ENCODE data around the gene NID2.

The NID2 gene, protein sequence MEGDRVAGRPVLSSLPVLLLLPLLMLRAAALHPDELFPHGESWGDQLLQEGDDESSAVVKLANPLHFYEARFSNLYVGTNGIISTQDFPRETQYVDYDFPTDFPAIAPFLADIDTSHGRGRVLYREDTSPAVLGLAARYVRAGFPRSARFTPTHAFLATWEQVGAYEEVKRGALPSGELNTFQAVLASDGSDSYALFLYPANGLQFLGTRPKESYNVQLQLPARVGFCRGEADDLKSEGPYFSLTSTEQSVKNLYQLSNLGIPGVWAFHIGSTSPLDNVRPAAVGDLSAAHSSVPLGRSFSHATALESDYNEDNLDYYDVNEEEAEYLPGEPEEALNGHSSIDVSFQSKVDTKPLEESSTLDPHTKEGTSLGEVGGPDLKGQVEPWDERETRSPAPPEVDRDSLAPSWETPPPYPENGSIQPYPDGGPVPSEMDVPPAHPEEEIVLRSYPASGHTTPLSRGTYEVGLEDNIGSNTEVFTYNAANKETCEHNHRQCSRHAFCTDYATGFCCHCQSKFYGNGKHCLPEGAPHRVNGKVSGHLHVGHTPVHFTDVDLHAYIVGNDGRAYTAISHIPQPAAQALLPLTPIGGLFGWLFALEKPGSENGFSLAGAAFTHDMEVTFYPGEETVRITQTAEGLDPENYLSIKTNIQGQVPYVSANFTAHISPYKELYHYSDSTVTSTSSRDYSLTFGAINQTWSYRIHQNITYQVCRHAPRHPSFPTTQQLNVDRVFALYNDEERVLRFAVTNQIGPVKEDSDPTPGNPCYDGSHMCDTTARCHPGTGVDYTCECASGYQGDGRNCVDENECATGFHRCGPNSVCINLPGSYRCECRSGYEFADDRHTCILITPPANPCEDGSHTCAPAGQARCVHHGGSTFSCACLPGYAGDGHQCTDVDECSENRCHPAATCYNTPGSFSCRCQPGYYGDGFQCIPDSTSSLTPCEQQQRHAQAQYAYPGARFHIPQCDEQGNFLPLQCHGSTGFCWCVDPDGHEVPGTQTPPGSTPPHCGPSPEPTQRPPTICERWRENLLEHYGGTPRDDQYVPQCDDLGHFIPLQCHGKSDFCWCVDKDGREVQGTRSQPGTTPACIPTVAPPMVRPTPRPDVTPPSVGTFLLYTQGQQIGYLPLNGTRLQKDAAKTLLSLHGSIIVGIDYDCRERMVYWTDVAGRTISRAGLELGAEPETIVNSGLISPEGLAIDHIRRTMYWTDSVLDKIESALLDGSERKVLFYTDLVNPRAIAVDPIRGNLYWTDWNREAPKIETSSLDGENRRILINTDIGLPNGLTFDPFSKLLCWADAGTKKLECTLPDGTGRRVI (N-terminal part only)

DNA sequence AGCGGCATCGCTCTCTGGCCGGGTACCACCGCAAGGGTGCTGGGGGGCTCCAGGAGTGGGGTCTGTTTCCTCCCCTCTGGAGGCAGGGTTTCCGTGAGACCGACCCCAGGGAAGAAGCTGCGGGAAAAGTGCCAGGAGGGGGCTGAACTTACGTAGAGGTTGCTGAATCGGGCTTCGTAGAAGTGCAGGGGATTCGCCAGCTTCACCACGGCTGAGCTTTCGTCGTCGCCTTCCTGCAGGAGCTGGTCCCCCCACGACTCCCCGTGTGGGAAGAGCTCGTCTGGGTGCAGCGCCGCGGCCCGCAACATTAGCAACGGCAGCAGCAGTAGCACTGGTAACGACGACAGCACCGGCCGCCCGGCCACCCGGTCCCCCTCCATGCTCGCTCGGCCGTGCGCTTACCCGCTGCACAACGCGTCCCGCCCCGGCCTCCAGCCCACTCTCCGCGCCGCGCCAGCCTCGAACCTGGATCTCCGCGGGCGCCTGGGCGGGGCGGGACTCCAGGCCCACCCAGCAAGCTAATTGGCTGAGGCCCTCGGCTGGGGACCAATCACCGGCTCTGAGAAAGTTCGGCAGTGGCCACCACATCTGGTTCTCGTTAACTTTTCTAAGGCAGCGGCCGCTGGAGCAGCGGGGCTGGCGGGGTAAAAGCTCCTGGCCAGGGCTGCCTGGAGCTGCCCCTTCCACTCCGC is at the start of gene NID2:
Gene NID2, minus strand, starts transcription at position 445 of the 692 bp plus-strand sequence. Its CDS starts 65 bp downstream, at position 380.
- H3K36me3 ChIP-seq (ENCODE audit: control insufficient read depth, insufficient read depth, low read length, severe bottlenecking): peaks cover 12% of the 10 kb centered on the region
- DNase-seq (ENCODE audit: low read depth): peak; percentile 98
- no peaks in the 10 kb centered on the region for H3K27me3 ChIP-seq (replicated peaks; ENCODE audit: control insufficient read depth, insufficient read depth, low read length)
- H3K4me3 ChIP-seq (ENCODE audit: low read length): peak within 1 kb of the TSS; percentile 94
- H3K9me3 ChIP-seq (ENCODE audit: control insufficient read depth, low read length): no peaks in the 10 kb centered on the region
- H3K4me1 ChIP-seq (ENCODE audit: control insufficient read depth, insufficient read depth, low read length): peaks cover 47% of the 10 kb centered on the region
- H3K9ac ChIP-seq (ENCODE audit: low read length): peak within 1 kb of the TSS; percentile 95

DNA sequence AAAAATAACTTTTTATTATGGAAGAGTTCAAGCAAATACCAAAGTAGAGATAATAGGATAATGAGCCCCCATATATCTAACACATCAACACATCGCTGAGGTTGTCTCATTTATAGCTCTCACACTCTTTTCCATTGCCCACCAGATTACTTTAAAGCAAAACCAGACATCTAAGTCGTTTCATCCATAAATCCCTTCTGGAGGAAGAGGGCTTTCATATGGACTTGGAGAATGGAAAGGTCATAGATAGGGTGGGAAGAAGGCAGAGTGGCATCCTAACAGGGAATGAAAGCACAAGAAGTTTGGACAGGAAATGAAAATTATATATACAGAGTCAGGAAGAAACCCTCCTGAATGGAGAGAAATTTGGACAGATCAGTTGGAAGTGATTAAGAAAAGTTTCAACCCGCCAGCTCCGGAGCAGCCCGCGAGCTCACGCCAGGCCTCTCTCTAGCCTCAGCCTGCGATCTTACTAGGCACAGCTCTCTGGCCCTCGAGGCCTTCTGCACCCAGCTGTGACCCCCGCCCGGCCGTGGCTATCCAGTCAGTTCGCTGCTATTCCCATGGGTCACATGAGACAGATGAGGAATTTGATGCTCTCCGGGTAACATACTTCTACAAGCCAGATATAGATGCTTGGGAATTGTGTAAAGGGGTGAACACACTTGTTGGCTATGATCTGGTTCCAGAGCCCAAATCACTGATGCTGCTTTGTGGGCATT is 48.4 kb upstream of the NID2 start:
- Histone ChIP-seq H3K36me3 (ENCODE audit: control insufficient read depth, insufficient read depth, low read length, severe bottlenecking) (no peaks in the 10 kb centered on the region), H3K9me3 (ENCODE audit: control insufficient read depth, low read length) (no peaks in the 10 kb centered on the region), H3K9ac (ENCODE audit: low read length) (peak overlapping the region; percentile 36), H3K4me1 (ENCODE audit: control insufficient read depth, insufficient read depth, low read length) (peaks cover 26% of the 10 kb centered on the region), H3K4me3 (ENCODE audit: low read length) (no peak overlapping the region), H3K27me3 (replicated peaks; ENCODE audit: control insufficient read depth, insufficient read depth, low read length) (no peaks in the 10 kb centered on the region)
- no peak for DNase-seq (ENCODE audit: low read depth)

DNA sequence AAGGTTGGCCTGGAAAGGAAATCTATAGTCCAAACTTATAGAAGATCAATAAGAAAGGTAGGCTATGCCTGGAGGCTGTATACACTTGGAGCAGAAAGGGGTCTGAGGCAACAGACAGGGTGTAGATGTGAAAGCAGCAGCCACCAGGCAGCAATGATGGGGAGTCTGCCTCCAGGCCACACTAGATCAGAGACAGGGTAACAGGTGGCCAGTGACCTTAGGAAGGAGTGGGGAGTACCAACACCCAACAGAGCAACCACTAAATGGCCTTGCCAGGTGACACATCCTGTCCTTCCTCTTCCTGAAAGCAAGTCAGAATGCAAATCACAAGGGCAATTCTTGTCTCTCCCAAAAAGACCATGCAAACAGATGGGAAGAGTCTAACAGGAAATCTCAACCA is 46.4 kb upstream of the NID2 start:
- H3K9me3 ChIP-seq (ENCODE audit: control insufficient read depth, low read length): no peaks in the 10 kb centered on the region
- H3K36me3 ChIP-seq (ENCODE audit: control insufficient read depth, insufficient read depth, low read length, severe bottlenecking): no peaks in the 10 kb centered on the region
- no peak for DNase-seq (ENCODE audit: low read depth)
- H3K27me3 ChIP-seq (replicated peaks; ENCODE audit: control insufficient read depth, insufficient read depth, low read length): no peaks in the 10 kb centered on the region
- H3K4me1 ChIP-seq (ENCODE audit: control insufficient read depth, insufficient read depth, low read length): peaks cover 35% of the 10 kb centered on the region
- H3K9ac ChIP-seq (ENCODE audit: low read length): no peak overlapping the region
- no peak overlapping the region for H3K4me3 ChIP-seq (ENCODE audit: low read length)

DNA sequence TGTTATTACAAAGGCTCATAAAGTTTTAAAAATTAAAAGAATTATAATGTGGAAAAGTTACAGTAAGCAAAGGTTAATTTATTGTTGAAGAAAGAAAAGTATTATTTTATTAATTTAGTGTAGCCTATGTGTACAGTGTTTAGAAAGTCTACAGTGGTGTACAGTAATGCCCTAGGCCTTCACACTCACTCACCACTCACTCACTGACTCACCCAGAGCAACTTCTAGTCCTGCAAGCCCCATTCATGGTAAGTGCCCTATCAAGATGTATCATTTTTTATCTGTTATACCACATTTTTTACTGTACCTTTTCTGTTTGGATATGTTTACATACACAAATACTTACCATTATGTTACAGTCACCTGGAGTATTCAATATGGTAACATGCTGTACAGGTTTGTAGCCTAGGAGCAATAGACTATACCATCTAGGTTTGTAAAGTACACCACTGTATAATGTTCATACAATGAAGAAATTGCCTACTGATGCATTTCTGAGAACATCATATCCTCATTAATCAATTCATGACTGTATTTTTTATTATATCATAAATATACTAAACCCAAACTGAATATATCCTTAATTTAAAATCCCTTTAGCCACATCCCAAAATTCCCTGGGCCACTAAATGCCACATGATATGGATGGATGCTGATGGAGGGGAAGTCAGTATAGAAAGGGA is 43.6 kb upstream of the NID2 start:
- no peaks in the 10 kb centered on the region for H3K9me3 ChIP-seq (ENCODE audit: control insufficient read depth, low read length)
- DNase-seq (ENCODE audit: low read depth): no peak
- no peaks in the 10 kb centered on the region for H3K27me3 ChIP-seq (replicated peaks; ENCODE audit: control insufficient read depth, insufficient read depth, low read length)

DNA sequence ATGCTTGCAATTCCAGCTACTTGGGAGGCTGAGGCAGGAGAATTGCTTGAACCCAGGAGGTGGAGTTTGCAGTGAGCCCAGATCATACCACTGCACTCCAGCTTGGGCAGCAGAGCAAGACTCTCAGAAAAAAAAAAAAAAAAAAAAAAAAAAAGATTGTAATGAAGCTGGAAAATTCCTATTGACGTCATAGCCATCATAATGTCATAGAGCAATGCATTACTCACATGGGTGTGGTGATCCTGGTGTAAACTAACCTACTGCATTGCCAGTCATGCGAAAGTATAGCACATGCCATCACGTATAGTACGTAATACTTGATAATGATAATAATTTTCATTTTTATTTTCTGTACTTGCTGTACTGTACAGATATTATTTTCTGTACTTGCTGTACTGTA is 42.7 kb upstream of the NID2 start:
- H3K9ac ChIP-seq (ENCODE audit: low read length): no peak overlapping the region
- H3K36me3 ChIP-seq (ENCODE audit: control insufficient read depth, insufficient read depth, low read length, severe bottlenecking): no peaks in the 10 kb centered on the region
- no peak overlapping the region for H3K4me3 ChIP-seq (ENCODE audit: low read length)
- peak; percentile 36 for DNase-seq (ENCODE audit: low read depth)
- H3K27me3 ChIP-seq (replicated peaks; ENCODE audit: control insufficient read depth, insufficient read depth, low read length): no peaks in the 10 kb centered on the region
- H3K9me3 ChIP-seq (ENCODE audit: control insufficient read depth, low read length): no peaks in the 10 kb centered on the region
- peaks cover 21% of the 10 kb centered on the region for H3K4me1 ChIP-seq (ENCODE audit: control insufficient read depth, insufficient read depth, low read length)

More for the DNA sequence above, 43.6 kb upstream of the NID2 start:
- H3K4me3 ChIP-seq (ENCODE audit: low read length): no peak overlapping the region
- peaks cover 25% of the 10 kb centered on the region for H3K4me1 ChIP-seq (ENCODE audit: control insufficient read depth, insufficient read depth, low read length)
- H3K36me3 ChIP-seq (ENCODE audit: control insufficient read depth, insufficient read depth, low read length, severe bottlenecking): no peaks in the 10 kb centered on the region
- no peak overlapping the region for H3K9ac ChIP-seq (ENCODE audit: low read length)

DNA sequence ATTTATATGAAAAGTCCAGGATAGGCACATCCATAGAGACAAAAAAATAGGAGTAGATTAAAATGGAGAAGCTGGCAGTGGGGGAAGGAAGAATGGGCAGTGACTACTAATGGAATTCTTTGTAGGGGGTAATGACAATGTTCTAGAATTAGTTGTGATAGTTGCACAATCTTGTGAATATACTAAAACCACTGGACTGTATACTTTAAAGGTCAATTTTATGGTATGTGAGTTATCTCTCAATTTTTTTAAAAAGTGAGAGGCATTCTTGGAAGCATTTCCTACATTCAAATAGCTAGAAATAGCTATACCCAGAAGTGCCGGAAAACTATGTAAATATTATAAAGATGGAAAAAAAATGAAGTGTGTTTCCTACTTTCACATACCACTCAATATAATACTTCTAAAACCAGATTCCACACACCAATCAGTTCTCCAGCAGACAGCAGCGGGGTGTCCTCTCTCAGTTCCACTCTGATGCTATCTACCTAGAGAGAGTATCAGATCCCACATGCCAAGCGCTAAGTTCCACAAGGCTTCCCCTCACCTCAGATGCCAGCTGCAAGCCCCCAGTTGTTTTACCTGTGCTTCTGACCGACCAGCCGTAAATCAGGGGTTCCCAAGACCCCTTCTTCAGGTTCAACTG is 41.7 kb upstream of the NID2 start:
- peak overlapping the region; percentile 43 for H3K9ac ChIP-seq (ENCODE audit: low read length)
- DNase-seq (ENCODE audit: low read depth): peak; percentile 75
- H3K4me3 ChIP-seq (ENCODE audit: low read length): no peak overlapping the region
- H3K36me3 ChIP-seq (ENCODE audit: control insufficient read depth, insufficient read depth, low read length, severe bottlenecking): no peaks in the 10 kb centered on the region
- H3K27me3 ChIP-seq (replicated peaks; ENCODE audit: control insufficient read depth, insufficient read depth, low read length): no peaks in the 10 kb centered on the region
- H3K9me3 ChIP-seq (ENCODE audit: control insufficient read depth, low read length): no peaks in the 10 kb centered on the region
- H3K4me1 ChIP-seq (ENCODE audit: control insufficient read depth, insufficient read depth, low read length): peaks cover 24% of the 10 kb centered on the region

DNA sequence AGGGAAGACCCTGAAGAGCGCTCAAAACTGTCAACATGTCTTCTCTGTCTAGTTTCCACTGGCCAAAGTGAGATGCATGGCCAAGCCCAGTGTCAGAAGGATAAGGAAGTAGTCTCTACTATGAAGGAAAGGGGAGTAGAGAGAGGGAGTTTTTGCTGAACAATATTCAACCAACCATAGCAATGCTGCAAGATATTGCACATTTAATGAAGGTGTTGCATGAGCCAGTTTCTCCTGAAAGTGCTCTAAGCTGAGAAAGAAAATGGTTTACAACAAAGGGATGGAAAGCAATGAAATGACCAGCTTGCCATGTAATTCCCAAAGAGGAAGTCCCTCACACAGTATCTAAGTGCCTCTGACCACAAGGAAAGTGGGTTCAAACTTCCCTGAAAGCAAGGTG is 40.0 kb upstream of the NID2 start:
- Histone ChIP-seq H3K9ac (ENCODE audit: low read length) (no peak overlapping the region), H3K27me3 (replicated peaks; ENCODE audit: control insufficient read depth, insufficient read depth, low read length) (no peaks in the 10 kb centered on the region), H3K4me3 (ENCODE audit: low read length) (no peak overlapping the region), H3K9me3 (ENCODE audit: control insufficient read depth, low read length) (no peaks in the 10 kb centered on the region), H3K4me1 (ENCODE audit: control insufficient read depth, insufficient read depth, low read length) (peaks cover 24% of the 10 kb centered on the region), H3K36me3 (ENCODE audit: control insufficient read depth, insufficient read depth, low read length, severe bottlenecking) (no peaks in the 10 kb centered on the region)
- DNase-seq (ENCODE audit: low read depth): peak; percentile 26

DNA sequence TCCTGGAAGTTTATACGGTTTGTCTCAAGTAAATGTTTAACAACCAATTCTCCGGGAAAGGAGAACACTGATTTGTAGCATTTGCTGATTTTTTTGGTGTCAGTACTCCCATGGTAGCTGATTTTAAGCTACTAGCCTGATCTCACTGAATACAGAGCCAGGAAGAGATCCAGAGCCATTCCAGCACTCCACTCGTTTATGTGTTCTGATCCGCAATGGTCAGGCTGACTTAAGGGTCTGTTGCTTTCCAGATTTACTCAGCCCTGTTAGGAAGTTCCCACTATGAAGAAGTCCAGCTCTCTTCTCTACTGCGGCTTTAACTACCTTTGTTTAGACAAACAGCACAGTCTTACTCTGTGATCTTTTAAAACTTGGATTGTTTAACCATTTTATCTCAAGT is 38.0 kb upstream of the NID2 start:
- Histone ChIP-seq H3K27me3 (replicated peaks; ENCODE audit: control insufficient read depth, insufficient read depth, low read length) (no peaks in the 10 kb centered on the region), H3K9ac (ENCODE audit: low read length) (peak overlapping the region; percentile 65), H3K36me3 (ENCODE audit: control insufficient read depth, insufficient read depth, low read length, severe bottlenecking) (no peaks in the 10 kb centered on the region), H3K4me3 (ENCODE audit: low read length) (peak overlapping the region; percentile 3), H3K4me1 (ENCODE audit: control insufficient read depth, insufficient read depth, low read length) (peaks cover 24% of the 10 kb centered on the region), H3K9me3 (ENCODE audit: control insufficient read depth, low read length) (no peaks in the 10 kb centered on the region)
- no peak for DNase-seq (ENCODE audit: low read depth)

DNA sequence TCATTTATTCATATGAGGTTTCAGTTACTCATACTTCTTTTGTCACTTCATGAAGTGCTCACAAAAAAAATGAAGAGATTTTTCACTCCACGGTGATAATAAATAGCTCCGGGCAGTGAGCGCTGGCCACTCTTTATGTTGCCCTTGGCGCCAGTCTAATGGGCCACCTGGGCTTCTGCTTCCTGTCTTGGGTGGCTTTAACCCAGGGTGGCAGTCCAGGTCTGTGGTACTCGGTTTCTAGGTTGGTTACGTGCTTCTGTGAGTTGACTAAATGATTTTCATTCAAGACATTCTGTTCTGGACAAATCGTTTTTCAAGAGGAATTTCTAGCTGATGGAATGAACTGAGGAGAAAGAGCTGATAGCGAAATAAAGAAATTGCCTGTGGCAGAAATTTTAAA is 34.6 kb upstream of the NID2 start:
- Histone ChIP-seq H3K9ac (ENCODE audit: low read length) (no peak overlapping the region), H3K27me3 (replicated peaks; ENCODE audit: control insufficient read depth, insufficient read depth, low read length) (no peaks in the 10 kb centered on the region), H3K36me3 (ENCODE audit: control insufficient read depth, insufficient read depth, low read length, severe bottlenecking) (no peaks in the 10 kb centered on the region), H3K4me3 (ENCODE audit: low read length) (no peak overlapping the region), H3K9me3 (ENCODE audit: control insufficient read depth, low read length) (no peaks in the 10 kb centered on the region), H3K4me1 (ENCODE audit: control insufficient read depth, insufficient read depth, low read length) (peaks cover 8% of the 10 kb centered on the region)
- no peak for DNase-seq (ENCODE audit: low read depth)

Data from adipocyte (in vitro differentiated cells).